SK-N-SH treated with all-trans-retinoic acid at 6 μM for 48 hours (cell line): ENCODE data around the gene CASP3.

Experiments used
- ARNTL ChIP-seq: fragments of 450-650 bp; formaldehyde crosslinking; IDR thresholded peaks from 2 replicates; pipeline ENCODE4 v1.5.0; 2020; ENCODE audit warnings: low read depth, mild to moderate bottlenecking, moderate library complexity, borderline replicate concordance
- CREB5 ChIP-seq: fragments of 250-450 bp; sonication (Bioruptor Pico); IDR thresholded peaks from 2 replicates; pipeline ENCODE4 v1.5.1; 2020; ENCODE audit warnings: low read depth, mild to moderate bottlenecking, moderate library complexity
- CSRNP3 ChIP-seq: fragments of 250-450 bp; sonication (Bioruptor Pico); IDR thresholded peaks from 2 replicates; pipeline ENCODE4 v1.5.1; 2021; ENCODE audit warnings: mild to moderate bottlenecking, moderate library complexity
- ISL1 ChIP-seq: fragments of 250-450 bp; sonication (Bioruptor Pico); IDR thresholded peaks from 2 replicates; pipeline ENCODE4 v2.1.2; 2022; ENCODE audit warnings: mild to moderate bottlenecking, moderate library complexity
- OSR1 ChIP-seq: fragments of 250-450 bp; sonication (Bioruptor Pico); IDR thresholded peaks from 2 replicates; pipeline ENCODE4 v1.8.0; 2022; ENCODE audit warnings: moderate library complexity, mild to moderate bottlenecking, inconsistent platforms
- PATZ1 ChIP-seq: fragments of 250-450 bp; sonication (Bioruptor Pico); IDR thresholded peaks from 2 replicates; pipeline ENCODE4 v1.8.0; 2020; ENCODE audit warnings: mild to moderate bottlenecking, moderate library complexity, borderline replicate concordance
- RARB ChIP-seq: fragments of 250-450 bp; sonication (Bioruptor Pico); IDR thresholded peaks from 2 replicates; pipeline ENCODE4 v1.8.0; 2021; ENCODE audit warnings: mild to moderate bottlenecking, moderate library complexity
- SNAI2 ChIP-seq: fragments of 250-450 bp; sonication (Bioruptor Pico); IDR thresholded peaks from 2 replicates; pipeline ENCODE4 v1.5.0; 2020; ENCODE audit warnings: mild to moderate bottlenecking, moderate library complexity
- TCF4 ChIP-seq: fragments of 250-450 bp; sonication (Bioruptor Pico); IDR thresholded peaks from 2 replicates; pipeline ENCODE4 v1.8.0; 2021; ENCODE audit warnings: mild to moderate bottlenecking, moderate library complexity, borderline replicate concordance
- ZC3H10 ChIP-seq: fragments of 250-450 bp; sonication (Bioruptor Pico); IDR thresholded peaks from 2 replicates; pipeline ENCODE4 v1.5.1; 2021; ENCODE audit warnings: mild to moderate bottlenecking, moderate library complexity
- ZNF565 ChIP-seq: fragments of 450-650 bp; formaldehyde crosslinking; conservative IDR thresholded peaks from 2 replicates; pipeline ENCODE4 v1.5.0; 2020; ENCODE audit warnings: low read depth, mild to moderate bottlenecking, moderate library complexity

GRCh38 chr4:184672741-184673140, 23.5 kb upstream of the CASP3 start:
- TF ChIP-seq OSR1 (no peak), RARB (CRISPR knock-in tag) (no peak), PATZ1 (CRISPR knock-in tag) (no peak), CSRNP3 (CRISPR knock-in tag) (no peak), ARNTL (CRISPR knock-in tag) (no peak), TCF4 (CRISPR knock-in tag) (no peak), ZNF565 (no peak), CREB5 (no peak), SNAI2 (CRISPR knock-in tag) (no peak), ISL1 (CRISPR knock-in tag) (no peak), ZC3H10 (CRISPR knock-in tag) (no peak)
